K562 (cell line): ENCODE results near the gene BOLA3. TPM values are rescaled to one million over a fixed set of nuclear protein-coding genes. Genes with fewer than 3 reads are reported as not detected.
"Not testable (repeated sequence)": the region's sequence is repeated elsewhere in the genome, so short reads cannot be mapped to it uniquely, and the experiment has no call there.

Experiments
- ATAC-seq: fragments of 200-7000 bp; cut with Tn5 transposase; 3 replicates; pipeline ENCODE4 v1.9.1; 2020; ENCODE audit warnings: moderate library complexity
- BruUV-seq: library from RNA; stranded (reverse); fragments of 400-500 nt; replicated peaks from 2 replicates; lab custom pipeline; 2021; lab: Mats Ljungman, UMichigan
- CTCF ChIA-PET: fragments of 300-600 bp; formaldehyde crosslinking; extraction: SDS; loops from one replicate; lab custom pipeline; 2021; ENCODE audit warnings: low intra/inter-chr PET ratio; lab: Yijun Ruan, JAX
- POLR2A ChIA-PET: fragments of 300-600, 350-650 bp; sonication (Branson Sonifier 250); formaldehyde crosslinking; extraction: SDS; loops from one replicate; lab custom pipeline; 2021; ENCODE audit warnings: antibody characterized with exemption, inconsistent platforms; lab: Yijun Ruan, JAX
- DNase-seq, 4 experiments: peaks; one replicate each; pipeline versions ENCODE4 v3.0.0 to v3.0.0-alpha.2; 2011 to 2018; ENCODE audit warnings: low spot score in 3 of 4, mixed read lengths in 3 of 4; ENCODE audit errors: extremely low read depth in 1 of 4
- FAIRE-seq: peaks from 2 replicates; lab custom pipeline; 2011; peaks lifted over from hg19 to GRCh38; lab: Jason Lieb, UNC
- H2AFZ ChIP-seq: 2 replicates; pipeline ENCODE4 v1.6.0; 2011; ENCODE audit warnings: low read depth, low read length, control low read depth, inconsistent platforms
- H3K27ac ChIP-seq: fragments of 200-600 bp; 3 replicates; pipeline ENCODE4 v1.8.0; 2011; ENCODE audit warnings: low read depth, mild to moderate bottlenecking, control low read depth, inconsistent platforms, low read length, moderate library complexity, mixed read lengths; ENCODE audit errors: extremely low read depth
- H3K27me3 ChIP-seq, 2 experiments: fragments of 300-600 bp in 1 of 2; 2 replicates in 1 of 2; 3 replicates in 1 of 2; pipeline versions ENCODE4 v1.6.0 to v1.8.0; 2011; ENCODE audit warnings: inconsistent platforms in 2 of 2, low read length in 2 of 2, mild to moderate bottlenecking in 1 of 2, mixed read lengths in 1 of 2, moderate library complexity in 1 of 2; ENCODE audit not compliant: control insufficient read depth in 2 of 2, insufficient read depth in 2 of 2
- H3K36me3 ChIP-seq: fragments of 300-600 bp; 3 replicates; pipeline ENCODE4 v1.8.0; 2011; ENCODE audit warnings: mild to moderate bottlenecking, low read length, inconsistent platforms; ENCODE audit not compliant: control insufficient read depth, insufficient read depth
- H3K4me1 ChIP-seq, 2 experiments: fragments of 200-600 bp in 1 of 2; replicated peaks in 1 of 2; 2 replicates in 1 of 2; 3 replicates in 1 of 2; pipeline versions ENCODE4 v1.5.1 to v1.8.0; 2011; ENCODE audit warnings: inconsistent platforms in 2 of 2, low read length in 2 of 2, mild to moderate bottlenecking in 1 of 2, mixed read lengths in 1 of 2, moderate library complexity in 1 of 2; ENCODE audit not compliant: control insufficient read depth in 2 of 2, insufficient read depth in 2 of 2
- H3K4me2 ChIP-seq: 2 replicates; pipeline ENCODE4 v1.6.1; 2011; ENCODE audit warnings: low read length, control low read depth, inconsistent platforms, mixed read lengths; ENCODE audit not compliant: insufficient read depth
- H3K4me3 ChIP-seq: fragments of 200-600 bp; sonication (generic), shearing (Covaris generic); 2 replicates; pipeline ENCODE4 v1.5.1; 2016; ENCODE audit warnings: control low read depth, inconsistent platforms
- H3K79me2 ChIP-seq: fragments of 200-600 bp; 3 replicates; pipeline ENCODE4 v1.8.0; 2011; ENCODE audit warnings: low read length, inconsistent platforms; ENCODE audit not compliant: control insufficient read depth, insufficient read depth
- H3K9ac ChIP-seq, 2 experiments: 2 replicates each; pipeline versions ENCODE4 v1.6.0 to v1.6.1; 2011; ENCODE audit warnings: low read depth in 2 of 2, low read length in 2 of 2, control low read depth in 1 of 2, inconsistent platforms in 1 of 2, mild to moderate bottlenecking in 1 of 2, mixed read lengths in 1 of 2; ENCODE audit not compliant: insufficient read depth in 1 of 2
- H3K9me1 ChIP-seq: one replicate; pipeline ENCODE4 v1.6.0; 2011; ENCODE audit warnings: inconsistent platforms, mild to moderate bottlenecking, low read length, moderate library complexity; ENCODE audit not compliant: control insufficient read depth, insufficient read depth
- H3K9me3 ChIP-seq: replicated peaks from 2 replicates; pipeline ENCODE4 v1.5.1; 2011; ENCODE audit warnings: low read depth, low read length, inconsistent platforms; ENCODE audit not compliant: control insufficient read depth, insufficient read depth
- H4K20me1 ChIP-seq: replicated peaks from 2 replicates; pipeline ENCODE4 v1.6.1; 2011; ENCODE audit warnings: low read length, inconsistent platforms, mixed read lengths; ENCODE audit not compliant: control insufficient read depth, insufficient read depth
- WGBS: fragments of 100-300 bp; shearing (Covaris generic); methylation state at CpG from one replicate; pipeline ENCODE4 v1.1.6; 2016; ENCODE audit warnings: low coverage, mixed read lengths; ENCODE audit not compliant: insufficient coverage; ENCODE audit errors: missing lambda C conversion rate; 5-methylcytosine and 5-hydroxymethylcytosine counted together
- in situ Hi-C: fragments of 300-500 bp; cut with MboI; formaldehyde crosslinking; loops from 4 replicates; pipeline ENCODE4 v1.15.0; 2018; ENCODE audit warnings: inconsistent platforms, mixed read lengths
- intact Hi-C: fragments of 100-400 bp; cut with micrococcal nuclease; formaldehyde crosslinking; loops from 2 replicates; pipeline ENCODE4 v1.14.2; 2022
- polyA plus RNA-seq, 8 experiments: library from polyadenylated mRNA; depleted of rRNA in 4 of 8; stranded (reverse) in 5 of 8; unstranded in 3 of 8; fragments of >200 nt; fragmentation: Nextera tagmentation in 2 of 8; fragmentation: Illumina TruSeq in 1 of 8; extraction: Ambion mirVana in 2 of 8; extraction: Trizol in 1 of 8; gene quantifications; 2 replicates each; pipeline versions ENCODE4 v1.2.1 to v1.2.3, GENCODE V29; 2011 to 2014; ENCODE audit warnings: inconsistent platforms in 1 of 8, missing spikeins in 1 of 8
- total RNA-seq, 7 experiments: library from RNA; depleted of rRNA in 6 of 7; stranded (reverse); fragments of >200 nt in 6 of 7; fragmentation: Illumina TruSeq in 2 of 7; extraction: Trizol in 2 of 7; gene quantifications; 2 replicates each; pipeline versions ENCODE4 v1.2.1 to v1.2.3, GENCODE V29; 2011 to 2021; ENCODE audit warnings: low replicate concordance in 1 of 7

The BOLA3 gene
- total and polyA plus RNA-seq, 9 of the 15 experiments (the other 6 are each of a cell fraction or from before 2014, with no cell fraction given), result 149 to 619 (median 255) TPM

GRCh38 chr2:74123955-74124354, 23.8 kb downstream of the BOLA3 start:
- CTCF ChIA-PET, ATAC-seq, H2AFZ ChIP-seq, H3K79me2 ChIP-seq, H3K9me1 ChIP-seq, FAIRE-seq, H4K20me1 ChIP-seq, H3K4me3 ChIP-seq, H3K27ac ChIP-seq, BruUV-seq, H3K4me2 ChIP-seq, H3K36me3 ChIP-seq, H3K27me3 ChIP-seq, H3K9me3 ChIP-seq, DNase-seq, H3K9ac ChIP-seq, in situ Hi-C loops: not testable (repeated sequence)
- H3K4me1 ChIP-seq, result peaks cover 2 to 13% of the 10 kb centered on the region in 2 experiments; a peak in 2 of 5 replicates
- POLR2A ChIA-PET, result interaction anchor here (0.6 kb wide), 1 partner anchor 147 kb away, joined by 3 read pairs; no protein-coding TSS in a partner anchor
- WGBS, result 90% methylated on average over 8 of the region's 29 CpGs
- intact Hi-C loops, result loop anchor here (5.0 kb wide), 1 partner anchor 217 kb away; no protein-coding TSS in a partner anchor

- H3K79me2 ChIP-seq, H3K27me3 ChIP-seq, in situ Hi-C loops, H3K36me3 ChIP-seq, H4K20me1 ChIP-seq, DNase-seq, BruUV-seq, FAIRE-seq, H3K4me2 ChIP-seq, H3K9ac ChIP-seq, H3K9me3 ChIP-seq, H2AFZ ChIP-seq, H3K4me3 ChIP-seq, H3K27ac ChIP-seq, H3K9me1 ChIP-seq, ATAC-seq: not testable (repeated sequence)
- ChIA-PET POLR2A (interaction anchor here (0.6 to 1.6 kb wide), 3 partner anchors 23 to 79 kb away, joined by 3 to 4 read pairs (median 3); partner anchors contain the start of gene MTHFD2), CTCF (interaction anchor here (0.6 kb wide), 1 partner anchor 234 kb away, joined by 3 read pairs; no protein-coding TSS in a partner anchor)
- peaks cover 2 to 13% of the 10 kb centered on the region in 2 experiments; a peak in 2 of 5 replicates for H3K4me1 ChIP-seq
- intact Hi-C loops, result loop anchor here (5.0 kb wide), 1 partner anchor 215 kb away; no protein-coding TSS in a partner anchor
- WGBS, result 38% methylated on average over 1 of the region's 1 CpG
Measured at GRCh38 chr2:74121846-74122245, 25.9 kb downstream of the BOLA3 start.
